PC-9 (cell line): ENCODE measurements around the gene GSTA5. TPM values are rescaled to one million over a fixed set of nuclear protein-coding genes. Genes with fewer than 3 reads are reported as not detected.
"Not testable (repeated sequence)": the region's sequence is repeated elsewhere in the genome, so short reads cannot be mapped to it uniquely, and the experiment has no call there.

Experiments used
- BruUV-seq: library from RNA; stranded (reverse); fragments of 400-500 nt; replicated peaks from 2 replicates; lab custom pipeline; 2021; lab: Mats Ljungman, UMichigan
- CTCF ChIA-PET: fragments of 300-600 bp; sonication (Branson Sonifier 250); formaldehyde crosslinking; loops from one replicate; lab custom pipeline; 2022; ENCODE audit warnings: antibody characterized with exemption; lab: Charles Lee
- POLR2A ChIA-PET: fragments of 300-600 bp; sonication (Branson Sonifier 250); formaldehyde crosslinking; loops from one replicate; lab custom pipeline; 2022; ENCODE audit warnings: antibody characterized with exemption; ENCODE audit not compliant: unreplicated experiment; lab: Charles Lee
- DNase-seq, 2 experiments: peaks; one replicate each; pipeline versions ENCODE4 v3.0.0 to v3.0.0-alpha.2; 2015 to 2022; ENCODE audit warnings: mixed read lengths in 1 of 2
- H2AFZ ChIP-seq: fragments of 200-600 bp; sonication (generic); 2 replicates; pipeline ENCODE4 v1.8.1; 2017; ENCODE audit warnings: antibody characterized with exemption
- H3F3A ChIP-seq: fragments of 200-600 bp; sonication (generic); 2 replicates; pipeline ENCODE4 v1.8.1; 2017; ENCODE audit warnings: antibody characterized with exemption, mild to moderate bottlenecking, low read depth; ENCODE audit not compliant: insufficient read depth
- H3K27ac ChIP-seq: fragments of 200-600 bp; sonication (generic); 2 replicates; pipeline ENCODE4 v1.6.1; 2016; ENCODE audit warnings: mixed run types
- H3K27me3 ChIP-seq: fragments of 200-600 bp; sonication (generic); 2 replicates; pipeline ENCODE4 v1.6.1; 2016; ENCODE audit warnings: low read depth, mixed run types; ENCODE audit not compliant: insufficient read depth
- H3K36me3 ChIP-seq: fragments of 200-600 bp; sonication (generic); 2 replicates; pipeline ENCODE4 v1.6.1; 2016; ENCODE audit warnings: low read depth, mixed run types
- H3K4me1 ChIP-seq: fragments of 200-600 bp; sonication (generic); replicated peaks from 2 replicates; pipeline ENCODE4 v1.6.1; 2016; ENCODE audit warnings: mixed run types; ENCODE audit not compliant: insufficient read depth
- H3K4me2 ChIP-seq: fragments of 200-600 bp; sonication (generic); 2 replicates; pipeline ENCODE4 v1.6.1; 2017; ENCODE audit warnings: mixed run types
- H3K4me3 ChIP-seq: fragments of 200-600 bp; sonication (generic); 2 replicates; pipeline ENCODE4 v1.6.1; 2016; ENCODE audit warnings: mixed run types
- H3K79me2 ChIP-seq: fragments of 200-600 bp; sonication (generic); 2 replicates; pipeline ENCODE4 v1.6.1; 2017; ENCODE audit warnings: low read depth, mixed run types
- H3K9me2 ChIP-seq: fragments of 200-600 bp; sonication (generic); 2 replicates; pipeline ENCODE4 v1.8.1; 2017; ENCODE audit warnings: mild to moderate bottlenecking; ENCODE audit not compliant: insufficient read depth
- H3K9me3 ChIP-seq: fragments of 200-600 bp; sonication (generic); 2 replicates; pipeline ENCODE4 v1.8.1; 2016; ENCODE audit warnings: low read depth; ENCODE audit not compliant: insufficient read depth
- H4K20me1 ChIP-seq: fragments of 200-600 bp; sonication (generic); 2 replicates; pipeline ENCODE4 v1.8.1; 2017; ENCODE audit not compliant: insufficient read depth
- EZH2 ChIP-seq: fragments of 200-600 bp; sonication (generic); IDR thresholded peaks from 2 replicates; pipeline ENCODE4 v1.8.0; 2017; ENCODE audit warnings: antibody characterized with exemption, low read depth
- intact Hi-C: fragments of 100-400 bp; cut with micrococcal nuclease; formaldehyde crosslinking; loops from one replicate; pipeline ENCODE4 v1.10.0; 2022; ENCODE audit not compliant: unreplicated experiment
- total RNA-seq: library from RNA; stranded (reverse); gene quantifications from 2 replicates; pipeline ENCODE4 v1.2.3, GENCODE V29; 2021
- TF ChIP-seq, protein P1 (sequence below): fragments of 200-600 bp; sonication (generic); conservative IDR thresholded peaks from 2 replicates; pipeline ENCODE4 v1.6.1; 2017; ENCODE audit warnings: mixed run types, antibody characterized with exemption, mild to moderate bottlenecking, moderate library complexity

GSTA5 gene
- total RNA-seq, 1 experiment from 2014 or later, result not detected

DNA sequence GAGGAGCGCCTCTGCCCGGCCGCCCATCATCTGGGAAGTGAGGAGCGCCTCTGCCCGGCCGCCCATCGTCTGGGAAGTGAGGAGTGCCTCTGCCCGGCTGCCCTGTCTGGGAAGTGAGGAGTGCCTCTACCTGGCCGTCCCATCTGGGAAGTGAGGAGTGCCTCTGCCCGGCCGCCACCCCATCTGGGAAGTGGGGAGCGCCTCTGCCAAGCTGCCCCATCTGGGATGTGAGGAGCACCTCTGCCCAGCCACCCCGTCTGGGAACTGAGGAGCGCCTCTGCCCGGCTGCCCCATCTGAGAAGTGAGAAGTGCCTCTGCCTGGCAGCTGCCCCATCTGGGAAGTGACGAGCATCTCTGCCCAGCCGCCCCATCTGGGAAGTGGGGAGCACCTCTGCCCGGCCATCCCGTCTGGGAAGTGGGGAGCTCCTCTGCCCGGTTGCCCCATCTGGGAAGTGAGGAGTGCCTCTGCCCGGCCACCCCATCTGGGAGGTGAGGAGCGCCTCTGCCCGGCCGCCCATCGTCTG lies 15.3 kb downstream of the GSTA5 start:
- H4K20me1 ChIP-seq, POLR2A ChIA-PET, intact Hi-C loops, DNase-seq, H3K36me3 ChIP-seq, H3K27ac ChIP-seq, H3K4me1 ChIP-seq, H3K27me3 ChIP-seq, H3K4me2 ChIP-seq, H3K9me2 ChIP-seq, CTCF ChIA-PET, H3K9me3 ChIP-seq, BruUV-seq, H3K79me2 ChIP-seq, H3F3A ChIP-seq, H3K4me3 ChIP-seq, H2AFZ ChIP-seq: not testable (repeated sequence)

DNA sequence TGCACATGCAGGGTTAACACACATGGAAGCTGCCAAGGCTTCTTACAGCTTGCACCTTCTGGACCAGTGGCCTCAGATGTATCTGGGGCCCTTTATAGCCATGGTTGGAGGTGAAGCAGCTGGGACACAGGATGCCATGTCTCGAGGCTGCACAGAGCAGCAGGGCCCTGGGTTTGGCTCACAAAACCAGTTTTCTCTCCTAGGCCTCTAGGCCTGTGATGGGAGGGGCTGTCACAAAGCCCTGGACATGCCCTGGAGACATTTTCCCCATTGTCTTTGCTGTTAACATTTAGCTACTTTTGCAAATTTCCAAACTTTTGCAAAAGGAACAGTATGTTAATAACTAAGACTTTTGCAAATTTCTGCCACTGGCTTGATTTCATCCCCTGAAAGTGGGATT lies 18.8 kb downstream of the GSTA5 start:
- 0 out of 2 replicates have a peak, but pooled peaks cover 1% of the 10 kb centered on the region for H3K27me3 ChIP-seq
- H3K9me3 ChIP-seq, result no peaks in the 10 kb centered on the region; the same call in 1 of the 2 replicates
- no peak overlapping the region for H3K4me2 ChIP-seq
- H4K20me1 ChIP-seq, result no peaks in the 10 kb centered on the region
- no peaks in the 10 kb centered on the region for H3K79me2 ChIP-seq
- no peaks in the 10 kb centered on the region for H3K36me3 ChIP-seq
- H3K4me3 ChIP-seq, result no peak overlapping the region
- no peak overlapping the region for H2AFZ ChIP-seq
- TF ChIP-seq, protein P1, sequence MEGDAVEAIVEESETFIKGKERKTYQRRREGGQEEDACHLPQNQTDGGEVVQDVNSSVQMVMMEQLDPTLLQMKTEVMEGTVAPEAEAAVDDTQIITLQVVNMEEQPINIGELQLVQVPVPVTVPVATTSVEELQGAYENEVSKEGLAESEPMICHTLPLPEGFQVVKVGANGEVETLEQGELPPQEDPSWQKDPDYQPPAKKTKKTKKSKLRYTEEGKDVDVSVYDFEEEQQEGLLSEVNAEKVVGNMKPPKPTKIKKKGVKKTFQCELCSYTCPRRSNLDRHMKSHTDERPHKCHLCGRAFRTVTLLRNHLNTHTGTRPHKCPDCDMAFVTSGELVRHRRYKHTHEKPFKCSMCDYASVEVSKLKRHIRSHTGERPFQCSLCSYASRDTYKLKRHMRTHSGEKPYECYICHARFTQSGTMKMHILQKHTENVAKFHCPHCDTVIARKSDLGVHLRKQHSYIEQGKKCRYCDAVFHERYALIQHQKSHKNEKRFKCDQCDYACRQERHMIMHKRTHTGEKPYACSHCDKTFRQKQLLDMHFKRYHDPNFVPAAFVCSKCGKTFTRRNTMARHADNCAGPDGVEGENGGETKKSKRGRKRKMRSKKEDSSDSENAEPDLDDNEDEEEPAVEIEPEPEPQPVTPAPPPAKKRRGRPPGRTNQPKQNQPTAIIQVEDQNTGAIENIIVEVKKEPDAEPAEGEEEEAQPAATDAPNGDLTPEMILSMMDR, result no peak
- TF ChIP-seq EZH2, result no peak
- no peak for DNase-seq
- no peaks in the 10 kb centered on the region for H3K4me1 ChIP-seq
- BruUV-seq, result no TSS peak
- H3K27ac ChIP-seq, result no peak overlapping the region
- no peaks in the 10 kb centered on the region for H3F3A ChIP-seq
- intact Hi-C loops, result no loop called here
- CTCF ChIA-PET, result no interaction called here
- POLR2A ChIA-PET, result interaction anchor here (0.7 kb wide), 1 partner anchor 11 kb away, joined by 4 read pairs; no protein-coding TSS in a partner anchor
- H3K9me2 ChIP-seq, result no peaks in the 10 kb centered on the region

DNA sequence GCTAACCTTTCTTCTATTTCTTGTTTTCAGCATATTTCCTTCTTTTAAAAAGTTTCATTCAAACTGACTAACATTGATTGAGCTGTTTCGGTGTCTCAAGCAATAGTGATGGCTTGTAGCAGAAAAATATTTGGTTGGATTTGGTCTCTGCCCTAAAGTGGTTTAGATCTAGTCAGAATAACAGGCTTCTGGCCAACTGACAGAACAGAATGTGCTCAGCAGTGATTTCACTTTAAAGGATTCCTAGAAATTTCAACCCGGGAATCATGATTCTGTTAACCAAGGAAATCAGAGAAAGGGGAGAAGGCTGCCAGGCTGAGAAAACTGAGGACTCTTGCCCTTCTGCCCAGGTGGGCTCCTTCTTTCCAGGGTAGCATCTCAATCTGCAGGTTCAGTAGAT lies 20.4 kb downstream of the GSTA5 start:
- H3K9me3 ChIP-seq, result no peaks in the 10 kb centered on the region; the same call in 1 of the 2 replicates
- H3F3A ChIP-seq, result no peaks in the 10 kb centered on the region
- no peaks in the 10 kb centered on the region for H3K27me3 ChIP-seq
- H3K36me3 ChIP-seq, result no peaks in the 10 kb centered on the region
- DNase-seq, result no peak
- H3K27ac ChIP-seq, result no peak overlapping the region
- BruUV-seq, result no TSS peak
- no peaks in the 10 kb centered on the region for H4K20me1 ChIP-seq
- ChIA-PET CTCF (no interaction called here), POLR2A (no interaction called here)
- TF ChIP-seq EZH2, result no peak
- intact Hi-C loops, result no loop called here
- no peaks in the 10 kb centered on the region for H3K9me2 ChIP-seq
- H3K4me2 ChIP-seq, result no peak overlapping the region
- no peaks in the 10 kb centered on the region for H3K4me1 ChIP-seq
- no peak overlapping the region for H3K4me3 ChIP-seq
- H3K79me2 ChIP-seq, result no peaks in the 10 kb centered on the region
- H2AFZ ChIP-seq, result no peak overlapping the region

DNA sequence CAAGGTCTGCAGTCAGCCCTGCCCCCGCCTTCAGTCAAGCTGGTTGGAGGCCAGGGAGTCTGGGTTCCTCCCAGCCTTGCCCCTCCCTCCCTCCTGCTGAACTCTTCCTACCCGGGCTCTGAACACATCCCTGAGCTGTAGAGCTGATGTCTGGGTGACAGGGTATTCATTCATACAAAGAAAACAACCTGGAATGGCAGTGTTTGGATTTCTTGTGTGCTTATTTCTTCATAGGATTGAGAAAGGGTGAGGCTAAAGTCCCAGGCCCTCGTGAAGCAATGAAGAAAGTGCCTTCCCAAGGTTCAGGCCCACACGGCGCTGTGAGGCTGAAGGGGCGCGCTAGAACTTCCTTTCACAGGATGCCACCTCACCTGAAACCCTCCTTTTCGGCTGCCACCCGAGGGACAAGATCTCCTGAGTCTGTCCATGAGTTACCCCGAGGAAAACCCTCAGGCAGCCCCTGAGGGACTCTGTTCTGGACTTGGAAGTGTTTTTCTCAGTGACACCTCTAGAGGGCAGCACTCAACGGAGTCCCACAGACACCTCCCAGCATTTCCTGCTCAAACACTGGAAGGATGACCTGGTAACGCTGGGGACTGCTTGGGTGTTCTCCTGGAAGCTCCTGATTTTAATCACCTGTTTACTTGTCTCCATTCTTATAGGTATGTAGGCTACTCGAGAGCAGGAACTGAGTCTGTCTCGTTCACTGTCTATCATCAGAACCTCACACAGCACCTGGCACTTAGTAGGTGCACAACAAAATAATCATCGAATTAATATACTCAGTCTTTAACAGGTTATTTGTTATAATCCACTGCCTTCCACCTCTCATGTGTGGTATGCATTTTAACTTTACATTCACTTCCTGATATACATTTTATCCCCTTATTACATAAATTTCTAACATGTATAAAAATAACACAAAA lies 25.2 kb downstream of the GSTA5 start:
- no peak overlapping the region for H3K4me3 ChIP-seq
- DNase-seq, result peak; percentile 51 to 54
- CTCF ChIA-PET, result interaction anchor here (0.6 kb wide), 1 partner anchor 408 kb away, joined by 4 read pairs; no protein-coding TSS in a partner anchor
- H3K4me2 ChIP-seq, result peak overlapping the region; percentile 7; the same call in 1 of the 2 replicates
- H3K79me2 ChIP-seq, result no peaks in the 10 kb centered on the region
- no peaks in the 10 kb centered on the region for H3K27me3 ChIP-seq
- H4K20me1 ChIP-seq, result no peaks in the 10 kb centered on the region
- no peak overlapping the region for H2AFZ ChIP-seq
- H3K9me3 ChIP-seq, result no peaks in the 10 kb centered on the region; the same call in 1 of the 2 replicates
- no peak overlapping the region for H3K27ac ChIP-seq
- POLR2A ChIA-PET, result no interaction called here
- no peaks in the 10 kb centered on the region for H3F3A ChIP-seq
- BruUV-seq, result no TSS peak
- no peaks in the 10 kb centered on the region for H3K9me2 ChIP-seq
- intact Hi-C loops, result loop anchor here (1.0 to 10.0 kb wide), 2 partner anchors 91 to 181 kb away; no protein-coding TSS in a partner anchor
- no peaks in the 10 kb centered on the region for H3K36me3 ChIP-seq
- TF ChIP-seq, protein P1, result peak; percentile 75
- TF ChIP-seq EZH2, result no peak
- H3K4me1 ChIP-seq, result no peaks in the 10 kb centered on the region

DNA sequence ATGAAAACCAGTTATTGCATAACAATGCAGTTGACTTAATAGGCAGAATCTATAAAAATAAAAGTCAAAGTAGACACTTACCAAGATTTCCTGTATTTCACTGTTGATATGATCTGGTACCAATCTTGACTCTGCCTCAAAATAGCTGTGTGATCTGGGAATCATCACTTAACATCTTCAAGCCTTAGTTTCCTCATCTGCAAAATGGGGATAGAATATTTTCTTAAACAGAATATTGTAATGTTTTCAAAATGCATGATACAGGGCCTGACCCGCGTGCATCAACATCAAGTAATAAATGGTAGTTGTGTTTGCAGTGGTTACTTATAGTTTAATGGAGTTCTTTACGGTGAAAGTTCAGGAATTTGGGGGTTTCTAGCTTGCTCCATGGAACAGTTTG lies 26.1 kb downstream of the GSTA5 start:
- H3K4me2 ChIP-seq, H3K27ac ChIP-seq, H3K36me3 ChIP-seq, H2AFZ ChIP-seq, H3K9me2 ChIP-seq, DNase-seq, H3F3A ChIP-seq, H3K79me2 ChIP-seq, BruUV-seq, H4K20me1 ChIP-seq, H3K4me1 ChIP-seq, H3K9me3 ChIP-seq, H3K4me3 ChIP-seq, POLR2A ChIA-PET, H3K27me3 ChIP-seq: not testable (repeated sequence)
- intact Hi-C loops, result loop anchor here (10.0 kb wide), 1 partner anchor 90 kb away; no protein-coding TSS in a partner anchor
- CTCF ChIA-PET, result interaction anchor here (0.6 kb wide), 1 partner anchor 407 kb away, joined by 4 read pairs; no protein-coding TSS in a partner anchor
